Activated CD4-positive, alpha-beta T cell treated with anti-CD3 and anti-CD28 coated beads, Interleukin-2, amount 50 U/mL, for 16 hours (primary cell): ENCODE measurements around the gene PSMD9.
A peak's percentile ranks its signal among the peaks of the same experiment; 100 is the strongest.
"Not testable (repeated sequence)": the region's sequence is repeated elsewhere in the genome, so short reads cannot be mapped to it uniquely, and the experiment has no call there.

Source experiments
- DNase-seq: peaks from one replicate; pipeline ENCODE4 v3.0.0-alpha.2; 2020

Gene PSMD9

DNA sequence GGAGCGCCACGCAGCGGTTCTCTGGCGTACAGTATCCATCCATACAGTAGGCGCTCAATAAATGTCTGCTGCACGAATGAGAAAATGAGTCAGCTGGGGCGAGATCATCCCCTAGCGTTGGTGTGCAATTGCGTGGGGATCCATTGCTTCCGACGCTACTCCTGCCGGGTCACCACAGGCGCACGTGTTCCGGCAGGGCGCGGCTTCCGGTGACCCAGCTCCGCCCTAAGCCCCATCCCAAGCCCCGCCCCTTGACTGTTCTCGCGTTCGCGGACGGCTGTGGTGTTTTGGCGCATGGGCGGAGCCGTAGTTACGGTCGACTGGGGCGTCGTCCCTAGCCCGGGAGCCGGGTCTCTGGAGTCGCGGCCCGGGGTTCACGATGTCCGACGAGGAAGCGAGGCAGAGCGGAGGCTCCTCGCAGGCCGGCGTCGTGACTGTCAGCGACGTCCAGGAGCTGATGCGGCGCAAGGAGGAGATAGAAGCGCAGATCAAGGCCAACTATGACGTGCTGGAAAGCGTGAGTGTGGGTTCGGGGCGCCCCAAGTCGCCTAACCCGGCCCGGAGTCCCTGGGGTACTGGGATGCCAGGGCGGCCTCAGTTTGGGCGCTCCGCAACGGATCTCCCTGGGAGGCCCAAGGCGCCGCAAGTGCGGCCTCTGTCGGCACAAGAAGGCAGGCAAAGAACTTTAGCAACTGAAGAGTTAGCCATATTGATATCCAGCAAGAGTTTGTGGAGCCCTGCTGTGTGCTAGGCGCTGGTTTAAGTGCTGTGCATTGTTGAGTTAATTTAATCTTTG, at the start of gene PSMD9:
Gene PSMD9 (plus strand): TSS at position 313 of the 796 bp plus-strand sequence. CDS start 67 bp downstream, at position 380.
- peak; percentile 99 for DNase-seq

DNA sequence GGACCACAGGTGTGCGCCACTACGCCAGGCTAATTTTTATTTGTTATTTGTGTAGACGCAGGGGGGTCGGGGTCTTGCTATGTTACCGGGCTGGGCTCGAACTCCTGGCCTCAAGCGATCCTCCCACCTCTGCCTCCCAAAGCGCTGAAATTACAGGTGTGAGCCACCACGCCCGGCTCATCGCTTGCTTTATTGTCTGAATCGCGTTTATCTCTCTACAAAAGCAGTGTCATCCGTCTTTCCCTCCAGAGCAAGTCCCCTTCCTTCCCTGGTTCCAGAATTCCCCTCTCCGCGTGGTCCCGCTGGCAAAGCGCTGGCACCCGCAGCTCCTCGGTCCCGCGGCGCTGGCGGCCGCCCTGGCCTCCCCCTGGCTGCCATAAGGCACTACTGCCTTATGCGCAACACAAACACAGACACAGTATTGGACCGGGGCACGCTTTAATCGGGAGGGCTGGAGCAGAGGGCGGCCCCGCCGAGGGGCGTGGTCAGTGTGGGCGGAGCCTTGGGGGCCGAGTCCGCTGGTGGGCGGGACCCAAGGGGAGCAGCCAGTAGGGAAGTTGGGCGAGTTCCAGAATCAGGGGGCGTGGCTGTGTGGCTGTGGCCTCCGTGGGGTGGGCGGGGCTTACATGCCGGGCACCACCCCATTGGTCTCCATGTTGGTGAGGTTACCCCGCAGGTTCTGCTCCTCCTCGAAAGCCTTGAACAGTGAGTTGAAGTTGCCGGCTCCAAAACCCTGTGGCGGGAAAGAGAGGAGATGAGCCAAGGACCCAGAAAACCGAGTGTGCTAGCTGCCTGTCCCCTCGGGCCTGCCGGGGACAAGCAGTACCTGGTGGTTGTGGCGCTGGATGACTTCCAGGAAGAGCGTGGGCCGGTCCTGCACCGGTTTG, 49.2 kb upstream of the PSMD9 start:
- peak; percentile 99 for DNase-seq

DNA sequence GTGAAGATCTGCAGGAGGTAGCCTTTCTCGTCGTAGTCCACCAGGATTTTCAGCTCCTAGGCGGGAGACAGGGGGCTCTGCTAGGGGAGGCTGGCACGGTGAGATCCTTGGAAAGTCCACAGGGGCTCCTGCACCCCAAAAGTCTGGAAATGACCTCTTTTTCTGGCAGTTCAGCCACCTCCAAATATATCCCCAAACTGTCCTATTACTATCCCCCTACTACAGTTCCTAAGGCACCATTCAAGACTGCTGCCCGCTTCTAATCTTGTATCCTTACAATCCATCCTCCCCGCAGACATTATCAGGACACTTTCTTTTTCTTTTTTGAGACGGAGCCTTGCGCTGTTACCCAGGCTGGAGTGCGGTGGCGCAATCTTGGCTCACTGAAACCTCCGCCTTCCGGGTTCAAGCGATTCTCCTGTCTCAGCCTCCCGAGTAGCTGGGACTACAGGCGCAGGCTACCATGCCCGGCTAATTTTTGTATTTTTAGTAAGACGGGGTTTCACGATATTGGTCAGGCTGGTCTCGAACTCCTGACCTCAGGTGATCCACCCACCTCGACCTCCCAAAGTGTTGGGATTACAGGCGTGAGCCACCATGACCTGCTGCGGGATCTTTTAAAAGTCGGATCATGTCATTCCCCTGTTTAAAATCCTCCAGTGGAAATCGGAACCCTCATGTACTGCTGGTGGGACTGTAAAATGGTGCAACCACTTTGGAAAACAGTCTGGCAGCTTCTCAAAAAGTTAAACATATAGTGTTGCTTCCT, 48.4 kb upstream of the PSMD9 start:
- DNase-seq, result no peak

GRCh38 chr12:121843236-121843982, 45.2 kb upstream of the PSMD9 start:
- no peak for DNase-seq

DNA sequence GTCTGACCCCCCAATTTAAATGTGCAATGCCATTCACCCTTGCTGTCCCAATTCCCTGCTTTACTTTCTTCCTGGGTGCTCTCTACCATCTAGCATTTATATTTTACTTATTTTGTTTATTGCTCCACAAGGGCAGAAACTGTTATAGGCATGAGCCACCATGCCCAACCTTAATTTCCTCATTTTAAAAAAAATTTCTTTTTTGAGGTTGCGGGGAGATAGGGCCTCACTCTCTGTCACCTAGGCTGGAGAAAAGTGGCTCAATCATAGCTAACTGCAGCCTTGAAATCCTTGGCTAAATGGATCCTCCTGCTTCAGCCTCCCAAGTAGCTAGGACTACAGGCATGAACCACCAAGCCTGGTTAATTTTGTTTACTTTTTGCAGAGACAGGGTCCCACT, 42.9 kb upstream of the PSMD9 start:
- DNase-seq, result no peak

DNA sequence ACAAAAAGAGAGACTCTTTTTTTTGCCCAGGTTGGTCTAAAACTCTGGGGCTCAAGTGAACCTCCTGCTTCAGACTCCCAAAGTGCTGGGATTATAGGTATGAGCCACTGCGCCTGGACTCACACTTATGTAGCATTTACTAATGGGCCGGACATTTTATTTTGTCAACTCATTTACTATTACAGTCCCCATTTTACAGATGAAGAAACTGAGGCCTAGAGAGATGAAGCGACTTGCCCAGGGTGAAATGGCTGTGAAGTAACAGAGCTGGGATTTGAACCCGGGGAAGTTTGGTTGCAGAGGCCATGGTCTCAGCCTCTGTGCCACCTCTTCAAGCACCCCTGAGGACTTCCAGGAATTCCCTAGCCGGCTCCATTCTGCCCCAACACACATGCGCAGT, 39.4 kb upstream of the PSMD9 start:
- no peak for DNase-seq

GRCh38 chr12:121849665-121850064, 38.9 kb upstream of the PSMD9 start:
- DNase-seq, result no peak

DNA sequence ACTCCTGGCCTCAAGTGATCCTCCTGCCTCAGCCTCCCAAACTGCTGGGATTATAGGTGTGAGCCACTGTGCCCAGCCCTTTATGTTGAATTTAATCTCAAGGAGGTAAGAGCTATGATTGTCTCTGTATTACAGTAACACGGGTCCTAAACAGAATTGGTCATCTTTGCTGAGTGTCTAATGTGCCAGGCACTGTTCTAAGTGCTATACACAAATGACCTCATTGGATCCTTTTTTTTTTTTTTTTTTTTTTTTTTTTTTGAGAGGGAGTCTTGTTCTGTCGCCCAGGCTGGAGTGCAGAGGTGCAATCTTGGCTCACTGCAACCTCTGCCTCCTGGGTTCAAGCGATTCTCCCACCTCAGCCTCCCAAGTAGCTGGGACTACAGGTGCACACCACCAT, 36.2 kb upstream of the PSMD9 start:
- not testable (repeated sequence) for DNase-seq

GRCh38 chr12:121857322-121858246, 31.0 kb upstream of the PSMD9 start:
- DNase-seq, result no peak

DNA sequence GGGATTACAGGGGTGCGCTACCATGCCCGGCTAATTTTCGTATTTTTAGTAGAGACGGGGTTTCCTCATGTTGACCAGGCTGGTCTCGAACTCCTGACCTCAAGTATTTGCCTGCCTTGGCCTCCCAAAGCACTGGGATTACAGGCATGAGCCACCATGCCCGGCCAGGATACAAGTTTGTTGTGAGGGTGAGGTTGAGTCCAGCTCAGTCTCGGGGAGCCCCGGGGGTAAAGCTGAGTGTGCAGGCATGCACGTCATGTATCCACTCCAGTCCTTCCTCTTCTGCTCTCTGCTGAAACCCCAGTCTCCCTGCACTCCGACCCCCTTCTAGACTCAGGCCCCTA, 30.3 kb upstream of the PSMD9 start:
- DNase-seq, result no peak

DNA sequence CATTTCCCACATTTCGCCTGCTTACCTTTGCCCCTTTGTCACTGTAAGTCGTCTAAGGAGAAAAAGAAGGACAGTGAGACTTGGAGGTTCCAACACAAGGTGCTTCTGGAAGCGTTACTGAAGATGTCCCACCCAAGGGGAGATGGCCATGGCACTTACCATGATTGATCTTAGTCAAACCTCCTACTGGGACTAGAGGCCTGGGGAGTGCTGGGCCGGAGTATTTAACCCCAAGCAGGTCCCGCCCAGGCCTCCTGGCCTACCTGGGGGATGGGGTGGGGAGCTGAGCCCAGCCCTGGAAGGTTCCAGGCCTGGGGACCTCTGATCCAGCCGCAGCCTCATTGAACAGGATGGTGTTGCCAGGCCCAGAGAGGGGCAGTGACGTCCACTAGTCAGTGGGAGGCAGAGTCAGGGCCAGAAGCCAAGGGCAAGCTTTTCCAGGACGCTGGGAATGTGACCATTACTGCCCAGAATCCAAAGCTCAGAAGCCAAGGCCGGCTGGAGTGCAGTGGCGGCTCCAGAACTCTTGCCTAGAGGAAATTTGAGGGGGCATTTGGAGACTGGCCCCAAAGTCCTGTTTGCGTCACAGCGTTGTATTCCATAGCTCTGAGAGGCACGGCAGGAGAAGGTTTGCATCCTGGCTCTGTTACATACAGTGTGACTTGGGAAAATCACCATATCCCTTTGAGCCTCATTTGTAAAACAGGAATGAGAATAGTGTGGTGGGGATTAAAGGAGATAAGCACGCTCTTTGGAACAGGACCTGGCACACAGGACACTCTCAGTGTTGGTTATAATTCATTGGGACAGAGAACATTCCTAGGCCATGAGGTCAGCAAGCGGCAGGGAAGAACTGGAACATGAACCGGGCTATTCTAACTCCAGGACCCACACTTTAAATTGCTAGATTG, 29.7 kb upstream of the PSMD9 start, which contains the start of gene HPD:
Gene HPD (minus strand): TSS at position 198 of the 911 bp plus-strand sequence. CDS start 36 bp downstream, at position 162.
- DNase-seq, result no peak

DNA sequence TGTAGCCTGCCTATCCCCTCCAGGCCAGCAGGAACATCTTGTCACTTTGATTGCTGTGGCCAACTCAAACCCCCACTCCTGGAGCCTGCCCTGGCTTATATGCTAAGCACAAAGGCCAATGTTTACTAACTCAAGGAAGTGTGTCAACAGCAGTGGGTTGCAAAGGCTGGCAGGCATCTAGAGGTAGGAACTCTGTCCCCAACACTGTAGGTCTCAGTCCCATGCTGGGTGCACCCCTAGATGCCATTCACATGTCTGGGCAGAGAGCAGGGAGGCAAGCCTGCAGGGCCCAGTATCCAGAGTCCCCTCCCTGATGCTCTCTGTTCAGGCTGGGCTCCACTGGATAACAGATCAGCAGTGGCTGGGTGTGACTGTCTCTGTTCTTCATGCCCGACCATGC, 28.3 kb upstream of the PSMD9 start:
- no peak for DNase-seq

GRCh38 chr12:121860699-121861098, 27.9 kb upstream of the PSMD9 start:
- not testable (repeated sequence) for DNase-seq

GRCh38 chr12:121861636-121862254, 26.8 kb upstream of the PSMD9 start:
- DNase-seq, result no peak

- DNase-seq, result no peak
These were observed 22.3 kb upstream of the PSMD9 start for GRCh38 chr12:121866331-121866730.

- not testable (repeated sequence) for DNase-seq
These were observed 19.4 kb upstream of the PSMD9 start for GRCh38 chr12:121869229-121869628.

- DNase-seq, result no peak
These were observed 17.1 kb upstream of the PSMD9 start for GRCh38 chr12:121871467-121871866.

GRCh38 chr12:121872546-121873215, 15.9 kb upstream of the PSMD9 start:
- no peak for DNase-seq

- DNase-seq, result no peak
These were observed 15.4 kb upstream of the PSMD9 start for GRCh38 chr12:121873216-121873569.
